GM18858 (cell line): Measurements from ENCODE around the gene YLPM1.
A peak's percentile ranks its signal among the peaks of the same experiment; 100 is the strongest.

ENCODE experiments used
- ATAC-seq: cut with Tn5 transposase; IDR thresholded peaks from one replicate; pipeline ENCODE4 v1.9.1; 2021; ENCODE audit not compliant: unreplicated experiment

Gene YLPM1

GRCh38 chr14:74868739-74869138 is 105.6 kb downstream of the YLPM1 start:
- ATAC-seq: no peak

DNA sequence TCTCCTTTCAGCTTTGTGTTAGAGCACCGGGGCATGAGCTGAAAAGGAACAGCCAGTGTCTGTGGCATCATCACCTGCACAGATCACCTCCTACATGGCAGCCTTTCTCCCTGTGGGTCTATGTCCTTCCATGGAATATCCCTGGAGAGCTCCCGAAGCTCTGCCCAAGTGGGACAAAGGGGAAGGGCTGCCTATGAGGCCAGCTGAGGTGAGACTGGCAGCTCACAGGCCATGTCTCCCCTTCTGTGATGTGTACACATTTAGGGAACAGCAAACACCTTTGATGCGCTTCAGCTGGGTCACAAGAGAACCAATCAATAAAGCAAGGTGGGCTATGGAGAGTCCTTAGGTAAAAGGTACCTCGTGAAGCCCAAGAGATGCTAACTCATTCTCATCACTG is 108.7 kb downstream of the YLPM1 start:
- ATAC-seq: no peak

- no peak for ATAC-seq
Measured at GRCh38 chr14:74875204-74875603, 112.1 kb downstream of the YLPM1 start.

DNA sequence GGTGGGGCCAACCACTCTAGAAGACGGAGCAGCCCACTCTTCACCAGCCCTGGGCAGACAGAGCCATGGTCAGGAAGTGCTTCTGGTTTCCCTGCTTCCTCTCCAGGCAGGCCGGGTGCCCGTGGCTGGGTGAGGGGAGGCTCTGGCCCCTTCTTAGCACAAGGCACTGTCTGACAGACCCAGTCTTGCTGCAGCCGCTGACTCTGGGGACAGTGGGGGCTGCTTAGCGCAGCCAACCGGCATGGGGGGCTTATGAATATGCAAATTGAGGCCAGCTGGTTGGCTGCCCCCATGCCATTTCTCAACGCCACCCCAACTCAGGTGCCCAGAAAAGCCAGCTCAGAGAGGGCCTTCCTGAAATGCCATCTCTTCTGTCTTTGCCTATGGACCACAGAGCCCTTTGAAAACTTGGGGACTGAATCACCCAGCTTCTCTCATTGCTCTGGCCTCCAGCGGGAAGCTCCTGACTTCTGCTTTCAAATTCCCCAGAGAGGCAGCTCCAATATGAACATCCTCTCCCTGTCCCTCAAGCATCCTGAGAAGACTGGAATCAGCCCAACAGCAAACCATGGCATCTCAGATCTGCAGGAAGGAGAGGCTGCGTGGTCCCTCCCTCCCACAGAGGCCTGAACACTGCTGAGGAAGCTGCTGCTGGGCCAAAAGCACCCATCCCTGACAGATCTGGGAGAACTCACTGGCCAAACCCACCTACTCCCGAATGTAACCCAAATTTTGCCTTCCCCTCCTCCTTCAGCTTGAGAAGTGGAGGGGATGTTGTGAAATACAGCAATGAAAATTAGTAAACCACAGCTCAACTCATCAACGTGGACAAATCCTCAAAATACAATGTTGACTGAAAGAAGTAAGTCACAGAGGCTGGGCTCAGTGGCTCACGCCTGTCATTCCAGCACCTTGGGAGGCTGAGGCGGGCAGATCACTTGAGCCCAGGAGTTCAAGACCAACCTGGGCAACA is 113.1 kb downstream of the YLPM1 start, which contains the start of gene PROX2:
Gene PROX2, minus strand, starts transcription at position 205 of the 973 bp plus-strand sequence. CDS start 12,311 bp downstream, outside the sequence.
- no peak for ATAC-seq

DNA sequence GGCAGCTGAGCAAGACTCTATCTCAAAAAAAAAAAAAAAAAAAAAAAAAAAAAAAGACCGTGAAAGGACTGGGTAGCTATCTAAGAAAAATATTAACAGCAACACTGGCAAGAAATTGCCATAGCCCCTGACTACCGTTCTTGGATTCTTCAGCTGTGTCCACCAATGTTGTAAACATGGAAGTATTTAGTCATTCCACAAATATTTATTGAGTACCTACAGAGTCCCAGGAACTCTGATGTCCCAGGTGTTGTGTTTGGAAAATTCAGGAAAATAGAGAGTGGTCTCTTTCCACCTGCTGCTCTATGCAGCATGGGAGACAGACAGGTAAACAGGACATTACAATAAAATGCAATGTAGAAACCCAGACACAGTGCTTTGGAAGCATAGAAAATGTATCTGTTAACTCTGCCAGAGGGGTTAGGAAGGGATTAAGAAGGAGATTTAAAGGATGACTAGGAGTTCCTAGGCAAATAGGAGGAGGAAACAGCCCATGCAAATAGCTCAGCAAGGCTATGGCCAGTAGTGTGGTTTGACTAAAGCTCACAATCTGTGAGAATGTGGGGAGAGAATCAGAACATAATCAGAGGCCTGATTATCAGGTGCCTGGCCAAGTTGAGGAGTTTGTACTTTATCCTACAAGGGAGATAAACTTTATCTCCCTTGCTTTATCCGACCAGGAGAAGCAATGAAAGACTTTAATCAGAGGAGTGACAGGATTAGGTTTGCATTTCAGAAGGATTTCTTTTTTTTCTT is 116.5 kb downstream of the YLPM1 start:
- no peak for ATAC-seq

- peak; percentile 65 for ATAC-seq
Measured at GRCh38 chr14:74881431-74882102, 118.5 kb downstream of the YLPM1 start, which contains the start of gene DLST. TSS of gene DLST (plus strand) at chr14:74881916. CDS start at chr14:74881954, 38 bp downstream.

- peak; percentile 20 for ATAC-seq
Measured at GRCh38 chr14:74882103-74882920, 119.2 kb downstream of the YLPM1 start.
